Activated naive CD8-positive, alpha-beta T cell treated with anti-CD3 and anti-CD28 coated beads, Interleukin-2, amount 50 U/mL, for 24 hours (primary cell): Measurements from ENCODE around the gene KCTD1.

Experiments
- ATAC-seq: fragments of 150-1000 bp; cut with Tn5 transposase; one replicate; pipeline ENCODE4 v1.10.0; 2021
- DNase-seq: peaks from one replicate; pipeline ENCODE4 v3.0.0; 2021
- H3K27ac Mint-ChIP-seq: one replicate; pipeline ENCODE4 v1.8.0; 2021; ENCODE audit warnings: mild to moderate bottlenecking, mixed read lengths
- H3K27me3 Mint-ChIP-seq: one replicate; pipeline ENCODE4 v1.8.0; 2021; ENCODE audit warnings: mixed read lengths
- H3K36me3 Mint-ChIP-seq: one replicate; pipeline ENCODE4 v1.8.0; 2021; ENCODE audit warnings: low read depth, mixed read lengths
- H3K4me1 Mint-ChIP-seq: one replicate; pipeline ENCODE4 v1.8.0; 2021; ENCODE audit warnings: mixed read lengths
- H3K4me3 Mint-ChIP-seq: one replicate; pipeline ENCODE4 v1.8.0; 2021; ENCODE audit warnings: mild to moderate bottlenecking, moderate library complexity, mixed read lengths
- H3K9me3 Mint-ChIP-seq: one replicate; pipeline ENCODE4 v1.8.0; 2021; ENCODE audit warnings: mixed read lengths

The KCTD1 gene

GRCh38 chr18:26516964-26517363 lies 31.4 kb downstream of the KCTD1 start:
- no peak overlapping the region for H3K4me3 Mint-ChIP-seq

GRCh38 chr18:26515643-26516487 lies 32.5 kb downstream of the KCTD1 start:
- Mint-ChIP-seq H3K27ac (no peak overlapping the region), H3K27me3 (no peaks in the 10 kb centered on the region), H3K9me3 (no peaks in the 10 kb centered on the region), H3K36me3 (no peaks in the 10 kb centered on the region), H3K4me3 (no peak overlapping the region), H3K4me1 (no peaks in the 10 kb centered on the region)
- DNase-seq (no peak), ATAC-seq (no peak)

More at GRCh38 chr18:26516964-26517363, 31.4 kb downstream of the KCTD1 start:
- no peak for ATAC-seq
- Mint-ChIP-seq H3K36me3 (no peaks in the 10 kb centered on the region), H3K9me3 (no peaks in the 10 kb centered on the region), H3K4me1 (no peaks in the 10 kb centered on the region), H3K27me3 (no peaks in the 10 kb centered on the region), H3K27ac (no peak overlapping the region)
- DNase-seq = no peak

GRCh38 chr18:26511339-26512071 lies 36.8 kb downstream of the KCTD1 start:
- no peaks in the 10 kb centered on the region for H3K27me3 Mint-ChIP-seq
- no peaks in the 10 kb centered on the region for H3K9me3 Mint-ChIP-seq
- H3K27ac Mint-ChIP-seq = no peak overlapping the region

GRCh38 chr18:26510337-26510736 lies 38.0 kb downstream of the KCTD1 start:
- Mint-ChIP-seq H3K27ac (no peak overlapping the region), H3K27me3 (no peaks in the 10 kb centered on the region), H3K4me1 (no peaks in the 10 kb centered on the region), H3K9me3 (no peaks in the 10 kb centered on the region), H3K4me3 (no peak overlapping the region), H3K36me3 (no peaks in the 10 kb centered on the region)
- ATAC-seq (no peak), DNase-seq (no peak)

More at GRCh38 chr18:26511339-26512071, 36.8 kb downstream of the KCTD1 start:
- no peaks in the 10 kb centered on the region for H3K36me3 Mint-ChIP-seq
- H3K4me1 Mint-ChIP-seq = no peaks in the 10 kb centered on the region
- DNase-seq = no peak
- H3K4me3 Mint-ChIP-seq = no peak overlapping the region
- ATAC-seq = no peak

GRCh38 chr18:26506012-26506411 lies 42.3 kb downstream of the KCTD1 start:
- Mint-ChIP-seq H3K27ac (no peak overlapping the region), H3K36me3 (no peaks in the 10 kb centered on the region)

GRCh38 chr18:26504831-26505230 lies 43.5 kb downstream of the KCTD1 start:
- DNase-seq (no peak), ATAC-seq (no peak)
- Mint-ChIP-seq H3K4me1 (no peaks in the 10 kb centered on the region), H3K9me3 (no peaks in the 10 kb centered on the region), H3K4me3 (no peak overlapping the region), H3K36me3 (no peaks in the 10 kb centered on the region), H3K27me3 (no peaks in the 10 kb centered on the region), H3K27ac (no peak overlapping the region)

More at GRCh38 chr18:26506012-26506411, 42.3 kb downstream of the KCTD1 start:
- Mint-ChIP-seq H3K9me3 (no peaks in the 10 kb centered on the region), H3K27me3 (no peaks in the 10 kb centered on the region), H3K4me3 (no peak overlapping the region), H3K4me1 (no peaks in the 10 kb centered on the region)
- DNase-seq (no peak), ATAC-seq (no peak)

GRCh38 chr18:26503382-26503781 lies 45.0 kb downstream of the KCTD1 start:
- H3K4me3 Mint-ChIP-seq = no peak overlapping the region
- H3K27me3 Mint-ChIP-seq = no peaks in the 10 kb centered on the region
- no peak for ATAC-seq
- DNase-seq = no peak
- no peaks in the 10 kb centered on the region for H3K4me1 Mint-ChIP-seq
- H3K27ac Mint-ChIP-seq = no peak overlapping the region
- no peaks in the 10 kb centered on the region for H3K36me3 Mint-ChIP-seq
- no peaks in the 10 kb centered on the region for H3K9me3 Mint-ChIP-seq

GRCh38 chr18:26502823-26503222 lies 45.5 kb downstream of the KCTD1 start:
- no peak overlapping the region for H3K4me3 Mint-ChIP-seq
- no peaks in the 10 kb centered on the region for H3K4me1 Mint-ChIP-seq
- no peaks in the 10 kb centered on the region for H3K27me3 Mint-ChIP-seq
- no peaks in the 10 kb centered on the region for H3K36me3 Mint-ChIP-seq
- no peak for ATAC-seq
- DNase-seq = no peak
- no peak overlapping the region for H3K27ac Mint-ChIP-seq
- no peaks in the 10 kb centered on the region for H3K9me3 Mint-ChIP-seq

- DNase-seq = no peak
- Mint-ChIP-seq H3K27me3 (no peaks in the 10 kb centered on the region), H3K27ac (no peak overlapping the region), H3K36me3 (no peaks in the 10 kb centered on the region), H3K4me1 (no peaks in the 10 kb centered on the region), H3K9me3 (no peaks in the 10 kb centered on the region), H3K4me3 (no peak overlapping the region)
- no peak for ATAC-seq
These were observed 50.5 kb downstream of the KCTD1 start for GRCh38 chr18:26497866-26498265.

GRCh38 chr18:26496528-26496927 lies 51.8 kb downstream of the KCTD1 start:
- Mint-ChIP-seq H3K9me3 (no peaks in the 10 kb centered on the region), H3K27me3 (no peaks in the 10 kb centered on the region), H3K27ac (no peak overlapping the region), H3K4me1 (no peaks in the 10 kb centered on the region), H3K36me3 (no peaks in the 10 kb centered on the region), H3K4me3 (no peak overlapping the region)
- DNase-seq (no peak), ATAC-seq (no peak)

GRCh38 chr18:26495287-26495686 lies 53.1 kb downstream of the KCTD1 start:
- Mint-ChIP-seq H3K27ac (no peak overlapping the region), H3K36me3 (no peaks in the 10 kb centered on the region), H3K4me1 (no peaks in the 10 kb centered on the region), H3K27me3 (no peaks in the 10 kb centered on the region), H3K9me3 (no peaks in the 10 kb centered on the region), H3K4me3 (no peak overlapping the region)
- no peak for ATAC-seq
- DNase-seq = no peak

GRCh38 chr18:26493021-26493420 lies 55.3 kb downstream of the KCTD1 start:
- no peak overlapping the region for H3K27ac Mint-ChIP-seq
- no peaks in the 10 kb centered on the region for H3K36me3 Mint-ChIP-seq
- no peak for ATAC-seq
- H3K4me3 Mint-ChIP-seq = no peak overlapping the region
- no peaks in the 10 kb centered on the region for H3K27me3 Mint-ChIP-seq
- H3K4me1 Mint-ChIP-seq = no peaks in the 10 kb centered on the region
- no peaks in the 10 kb centered on the region for H3K9me3 Mint-ChIP-seq
- no peak for DNase-seq

GRCh38 chr18:26491194-26491816 lies 57.0 kb downstream of the KCTD1 start:
- Mint-ChIP-seq H3K4me1 (peaks cover 2% of the 10 kb centered on the region), H3K27ac (no peak overlapping the region), H3K9me3 (no peaks in the 10 kb centered on the region), H3K4me3 (no peak overlapping the region), H3K36me3 (no peaks in the 10 kb centered on the region), H3K27me3 (no peaks in the 10 kb centered on the region)
- ATAC-seq = no peak
- no peak for DNase-seq

GRCh38 chr18:26489881-26490280 lies 58.5 kb downstream of the KCTD1 start:
- H3K27me3 Mint-ChIP-seq = no peaks in the 10 kb centered on the region
- peaks cover 2% of the 10 kb centered on the region for H3K4me1 Mint-ChIP-seq
- H3K4me3 Mint-ChIP-seq = no peak overlapping the region
- DNase-seq (no peak), ATAC-seq (no peak)
- H3K36me3 Mint-ChIP-seq = no peaks in the 10 kb centered on the region
- no peaks in the 10 kb centered on the region for H3K9me3 Mint-ChIP-seq
- no peak overlapping the region for H3K27ac Mint-ChIP-seq

- H3K36me3 Mint-ChIP-seq = no peaks in the 10 kb centered on the region
- no peak overlapping the region for H3K4me3 Mint-ChIP-seq
- peaks cover 2% of the 10 kb centered on the region for H3K4me1 Mint-ChIP-seq
- no peaks in the 10 kb centered on the region for H3K27me3 Mint-ChIP-seq
- DNase-seq (no peak), ATAC-seq (no peak)
- no peak overlapping the region for H3K27ac Mint-ChIP-seq
- no peaks in the 10 kb centered on the region for H3K9me3 Mint-ChIP-seq
These were observed 59.2 kb downstream of the KCTD1 start for GRCh38 chr18:26489191-26489590.
